ENCODE data around the gene SRSF2. TPM values are rescaled to one million over a fixed set of nuclear protein-coding genes. Genes with fewer than 3 reads are reported as not detected.
"Not testable (repeated sequence)": the region's sequence is repeated elsewhere in the genome, so short reads cannot be mapped to it uniquely, and the experiment has no call there.

The SRSF2 gene
- total RNA-seq, 4 donors from 2014 or later = 208 to 463 (median 244) TPM

DNA sequence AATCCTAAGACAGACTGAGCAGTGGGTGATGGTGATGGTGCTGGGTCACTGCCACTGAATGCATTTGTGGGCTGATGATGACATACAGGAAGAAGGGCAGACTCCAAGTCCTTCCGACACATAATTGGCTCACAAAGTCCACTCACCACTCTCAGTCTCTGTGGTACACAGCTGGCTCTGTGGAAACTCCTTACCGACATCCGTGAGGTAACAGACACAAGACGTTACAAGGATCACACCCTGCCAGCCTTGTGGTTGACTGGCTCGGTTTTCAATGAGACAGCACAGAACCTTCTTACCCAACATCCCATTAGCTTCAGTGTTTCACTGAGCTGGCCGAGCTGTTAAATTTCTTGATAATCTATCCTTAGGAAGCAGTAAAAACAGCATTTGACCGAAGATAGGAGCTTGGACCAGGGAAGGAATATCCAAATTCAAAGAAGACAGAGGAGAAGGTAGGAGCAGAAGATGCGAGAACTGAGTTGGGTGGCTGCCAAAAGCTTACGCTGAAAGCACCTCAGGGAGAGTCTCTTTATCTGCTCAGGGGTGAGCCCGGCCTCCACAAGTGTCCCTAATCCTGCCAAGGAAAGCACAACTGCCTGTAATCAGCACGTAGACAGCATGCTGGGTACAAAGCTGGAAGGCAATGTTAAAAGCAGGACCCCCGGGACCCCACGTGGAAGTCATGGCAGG is 20.8 kb downstream of the SRSF2 start:
- ATAC-seq (ENCODE audit: low FRiP score) (peak; percentile 58), DNase-seq (ENCODE audit: low spot score) (peak; percentile 44)
- TF ChIP-seq, protein P1, sequence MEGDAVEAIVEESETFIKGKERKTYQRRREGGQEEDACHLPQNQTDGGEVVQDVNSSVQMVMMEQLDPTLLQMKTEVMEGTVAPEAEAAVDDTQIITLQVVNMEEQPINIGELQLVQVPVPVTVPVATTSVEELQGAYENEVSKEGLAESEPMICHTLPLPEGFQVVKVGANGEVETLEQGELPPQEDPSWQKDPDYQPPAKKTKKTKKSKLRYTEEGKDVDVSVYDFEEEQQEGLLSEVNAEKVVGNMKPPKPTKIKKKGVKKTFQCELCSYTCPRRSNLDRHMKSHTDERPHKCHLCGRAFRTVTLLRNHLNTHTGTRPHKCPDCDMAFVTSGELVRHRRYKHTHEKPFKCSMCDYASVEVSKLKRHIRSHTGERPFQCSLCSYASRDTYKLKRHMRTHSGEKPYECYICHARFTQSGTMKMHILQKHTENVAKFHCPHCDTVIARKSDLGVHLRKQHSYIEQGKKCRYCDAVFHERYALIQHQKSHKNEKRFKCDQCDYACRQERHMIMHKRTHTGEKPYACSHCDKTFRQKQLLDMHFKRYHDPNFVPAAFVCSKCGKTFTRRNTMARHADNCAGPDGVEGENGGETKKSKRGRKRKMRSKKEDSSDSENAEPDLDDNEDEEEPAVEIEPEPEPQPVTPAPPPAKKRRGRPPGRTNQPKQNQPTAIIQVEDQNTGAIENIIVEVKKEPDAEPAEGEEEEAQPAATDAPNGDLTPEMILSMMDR (IDR thresholded peaks at IDR 0.05) = no peak

DNA sequence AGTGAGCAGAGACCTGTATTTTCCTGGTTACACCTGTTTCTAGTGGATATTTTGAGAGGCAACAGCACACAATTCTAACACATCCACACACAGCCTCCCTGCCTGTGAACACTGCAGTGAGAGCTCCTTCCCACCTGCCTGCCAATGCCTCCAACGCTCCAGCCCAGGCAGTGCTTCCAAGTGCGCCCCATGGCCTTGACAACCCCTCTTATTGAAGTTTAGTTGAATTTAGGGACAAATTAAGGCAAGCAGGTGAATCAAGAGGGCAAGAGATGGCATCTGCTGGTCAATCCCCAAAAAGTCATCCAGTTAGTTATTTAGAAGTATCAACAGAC is 21.7 kb downstream of the SRSF2 start:
- TF ChIP-seq, protein P1 (IDR thresholded peaks at IDR 0.05) = no peak
- ATAC-seq (ENCODE audit: low FRiP score) (no peak), DNase-seq (ENCODE audit: low spot score) (peak; percentile 8)

DNA sequence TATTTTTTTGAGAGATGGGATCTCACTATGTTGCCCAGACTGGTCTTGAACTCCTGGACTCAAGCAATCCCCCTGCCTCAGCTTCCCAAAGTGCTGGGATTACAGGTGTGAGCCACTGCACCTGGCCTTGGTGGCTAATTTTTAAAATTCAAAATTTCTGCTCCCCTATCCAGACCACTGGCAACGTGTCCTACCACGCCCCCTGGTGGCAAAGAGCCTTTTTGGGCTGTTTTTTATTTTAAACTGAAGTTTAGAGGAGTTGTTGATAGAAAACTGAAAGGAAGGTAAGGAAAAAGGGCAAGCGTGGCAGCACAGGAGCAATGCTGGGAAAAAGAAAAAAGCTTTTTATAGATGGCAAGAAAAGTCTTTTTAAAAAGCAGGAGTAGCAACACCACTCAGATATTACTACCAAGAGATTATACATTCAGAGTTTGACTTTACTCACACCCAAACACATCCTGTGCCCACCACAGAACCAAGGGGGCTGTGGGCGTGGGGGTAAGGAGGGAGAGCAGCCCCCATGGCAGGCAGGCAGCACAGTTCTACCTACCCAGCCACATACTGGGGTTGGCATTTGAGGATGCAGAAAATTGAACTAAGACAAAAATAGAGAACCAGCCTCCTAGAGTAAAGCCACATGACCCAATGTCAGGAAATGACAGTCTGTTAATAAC is 22.2 kb downstream of the SRSF2 start:
- ATAC-seq (ENCODE audit: low FRiP score) = no peak

DNA sequence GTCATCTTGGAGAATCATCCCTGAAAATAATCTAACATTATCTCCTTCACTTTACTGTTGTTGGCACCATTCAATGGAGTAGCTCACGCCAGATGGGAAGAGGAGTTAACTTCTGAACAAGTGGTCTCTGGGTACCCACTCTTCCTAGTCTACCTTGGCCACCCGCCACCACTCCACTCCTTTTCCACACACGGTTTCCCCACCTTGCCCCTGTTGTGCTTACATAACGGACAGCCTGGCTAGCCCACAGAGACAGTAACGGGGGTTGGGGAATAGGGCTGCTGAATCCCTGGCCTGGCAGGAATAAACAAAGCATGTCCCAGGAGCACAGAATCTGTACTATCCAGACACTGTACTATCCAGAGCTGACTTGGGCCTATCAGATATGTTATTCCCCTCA is 22.8 kb downstream of the SRSF2 start:
- ATAC-seq (ENCODE audit: low FRiP score) = no peak
- TF ChIP-seq, protein P1 (IDR thresholded peaks at IDR 0.05) = no peak

More for the DNA sequence above, 22.2 kb downstream of the SRSF2 start:
- TF ChIP-seq, protein P1 (IDR thresholded peaks at IDR 0.05) = peak in 2 of 3 donors; percentile 21 to 67
- DNase-seq (ENCODE audit: low spot score) = peak; percentile 92

DNA sequence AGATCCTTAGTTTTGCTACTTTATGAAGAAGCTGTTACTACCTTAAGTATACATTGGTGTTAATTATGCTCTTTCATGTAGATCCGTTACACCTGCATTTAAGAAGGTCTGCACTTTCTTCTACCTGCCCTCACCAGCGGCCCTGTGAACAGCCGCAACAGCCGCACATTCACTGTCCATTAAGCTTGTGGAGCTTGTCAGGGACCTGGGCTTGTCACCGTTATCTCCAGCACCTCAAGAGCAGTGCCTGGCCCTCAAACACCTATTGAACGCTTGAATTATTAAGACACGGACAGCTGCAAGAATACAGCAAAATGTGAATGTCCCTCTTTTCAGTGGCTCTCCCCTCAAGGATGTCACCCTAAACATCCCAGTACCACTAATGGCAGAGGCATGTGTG is 23.4 kb downstream of the SRSF2 start:
- TF ChIP-seq, protein P1 (IDR thresholded peaks at IDR 0.05) = no peak
- ATAC-seq (ENCODE audit: low FRiP score) = no peak
- no peak for DNase-seq (ENCODE audit: low spot score)

More for the DNA sequence above, 22.8 kb downstream of the SRSF2 start:
- no peak for DNase-seq (ENCODE audit: low spot score)

DNA sequence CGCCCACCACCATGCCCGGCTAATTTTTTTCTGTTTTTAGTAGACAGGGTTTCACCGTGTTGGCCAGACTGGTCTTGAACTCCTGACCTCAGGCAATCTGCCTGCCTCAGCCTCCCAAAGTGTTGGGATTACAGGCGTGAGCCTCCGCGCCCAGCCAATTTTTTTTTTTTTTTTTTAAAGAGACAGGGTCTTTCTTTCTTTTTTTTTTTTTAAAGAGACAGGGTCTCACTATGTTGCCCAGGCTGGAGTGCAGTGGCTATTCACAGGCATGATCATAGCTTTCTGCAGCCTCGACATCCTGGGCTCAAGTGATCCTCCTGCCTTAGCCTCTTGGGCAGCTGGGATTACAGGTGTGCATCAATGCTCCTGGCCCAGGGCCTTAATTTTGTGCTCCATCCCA is 24.8 kb downstream of the SRSF2 start:
- not testable (repeated sequence) for DNase-seq (ENCODE audit: low spot score); ATAC-seq (ENCODE audit: low FRiP score)

DNA sequence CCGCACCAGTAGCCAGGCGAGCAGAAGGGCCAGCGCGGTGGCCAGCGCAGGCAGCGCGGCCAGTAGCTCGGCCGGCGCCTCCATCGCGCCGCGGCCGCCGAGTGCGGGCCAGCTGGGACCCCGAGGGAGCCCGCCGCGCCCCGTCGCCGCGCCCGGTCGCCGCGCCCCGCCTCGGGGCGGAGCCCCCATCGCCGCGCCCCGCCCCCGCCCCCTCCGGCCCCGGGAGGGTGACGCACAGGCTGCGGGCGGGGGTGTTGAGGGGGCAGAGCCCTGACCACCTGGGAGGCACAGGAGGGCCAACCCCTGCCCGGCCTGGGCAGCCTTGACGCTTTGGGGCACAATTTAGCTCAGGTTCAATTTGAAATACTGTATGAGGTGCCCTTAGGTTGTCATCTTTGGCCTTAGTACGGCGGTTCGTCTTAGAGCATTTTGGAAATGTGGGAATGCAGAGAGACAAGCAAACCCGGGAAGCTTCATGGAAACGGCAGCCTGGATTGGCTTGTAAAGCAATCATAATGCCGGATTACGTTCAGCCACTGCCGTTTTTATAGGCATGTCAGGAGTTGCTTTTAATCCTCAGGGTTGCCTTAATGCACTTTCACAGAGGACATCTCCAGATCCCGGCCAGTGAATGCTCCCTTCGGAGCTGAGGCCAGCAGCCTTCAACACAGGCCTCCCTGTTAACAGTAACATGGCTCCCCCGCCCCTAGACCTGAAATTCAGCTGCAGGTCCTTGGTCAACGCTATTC is 26.1 kb downstream of the SRSF2 start, which contains the start of gene MXRA7:
MXRA7 (minus strand) TSS at position 103 of the 749 bp plus-strand sequence; CDS start at position 84, 19 bp downstream.
- TF ChIP-seq, protein P1 (IDR thresholded peaks at IDR 0.05) = no peak
- peak; percentile 51 for DNase-seq (ENCODE audit: low spot score)
- ATAC-seq (ENCODE audit: low FRiP score) = peak; percentile 82

DNA sequence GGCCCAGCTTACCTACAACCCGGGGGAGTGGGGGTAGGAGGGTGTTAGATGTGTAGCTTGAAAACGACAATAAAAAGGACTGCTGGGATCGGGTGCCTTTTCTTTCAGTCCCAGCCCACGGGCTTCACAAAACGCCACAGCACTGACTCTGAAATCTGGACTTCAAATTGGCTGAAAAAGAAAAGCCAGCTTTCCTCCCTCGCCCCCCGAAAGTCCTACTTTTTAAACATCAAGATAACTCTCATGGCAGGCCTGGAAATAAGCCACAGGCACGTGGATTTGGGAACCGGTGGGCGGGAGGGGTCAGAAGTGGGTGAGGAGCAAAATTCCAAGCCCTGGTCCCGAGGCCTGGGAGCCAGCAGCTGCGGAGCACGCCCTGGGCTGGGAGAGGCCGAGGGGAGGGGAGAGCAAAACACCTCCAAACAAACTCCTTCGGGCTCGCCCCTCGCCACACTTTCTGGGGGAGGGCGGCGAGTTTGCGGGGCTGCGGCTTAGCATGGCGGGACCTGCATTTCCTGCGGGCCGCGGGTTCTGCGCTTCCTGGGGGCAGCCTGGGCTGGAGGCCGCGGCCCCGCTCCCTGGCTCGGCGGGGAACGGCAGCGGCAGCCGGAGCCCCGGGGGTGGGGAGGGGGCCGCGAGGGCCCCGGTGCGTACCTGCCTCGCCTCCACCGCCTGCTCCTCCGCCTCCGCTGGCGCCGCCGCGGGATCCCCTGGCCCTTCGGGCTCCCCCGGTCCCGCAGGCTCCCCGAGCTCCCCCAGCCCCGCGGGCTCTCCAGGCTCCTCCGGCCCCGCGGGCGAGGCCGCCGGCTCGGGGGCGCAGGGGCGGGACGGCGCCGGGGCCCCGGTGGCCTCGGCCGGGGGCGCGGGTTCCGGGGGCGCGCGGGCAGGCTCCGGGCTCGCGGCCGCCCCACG is 26.9 kb downstream of the SRSF2 start:
- peak; percentile 20 for ATAC-seq (ENCODE audit: low FRiP score)
- not testable (repeated sequence) for DNase-seq (ENCODE audit: low spot score)
